Measurements from ENCODE around the gene MVD. TPM values are rescaled to one million over a fixed set of nuclear protein-coding genes. Genes with fewer than 3 reads are reported as not detected.
A peak's percentile ranks its signal among the peaks of the same experiment; 100 is the strongest.

MVD gene
- total RNA-seq, 1 experiment from 2014 or later = 119 TPM

- no peaks in the 10 kb centered on the region for H4K20me1 ChIP-seq (ENCODE audit: insufficient read depth)
- 0 out of 4 replicates have a peak, but pooled peaks cover 2 to 5% of the 10 kb centered on the region in 2 experiments for H3K36me3 ChIP-seq (ENCODE audit: control insufficient read depth in 1 of 2, insufficient read depth in 2 of 2, low read length in 2 of 2)
- peaks cover 17 to 19% of the 10 kb centered on the region in 2 experiments for H3K4me1 ChIP-seq (ENCODE audit: control insufficient read depth in 1 of 2, insufficient read depth in 2 of 2, low read length in 2 of 2)
- H3K9ac ChIP-seq (ENCODE audit: low read length) = peak within 1 kb of the TSS; percentile 76
- H3K4me2 ChIP-seq (ENCODE audit: low read length) = peak within 1 kb of the TSS; percentile 84
- H2AFZ ChIP-seq (ENCODE audit: low read depth, low read length, poor library complexity, severe bottlenecking) = no peak within 1 kb of the TSS
- no TSS peak for BruUV-seq (replicated peaks)
- ATAC-seq = peak; percentile 84
- H3K27ac ChIP-seq (ENCODE audit: low read depth, low read length) = peak within 1 kb of the TSS; percentile 73
- CTCF ChIA-PET = interaction anchor here (1.8 kb wide), 1 partner anchor 31 kb away, joined by 9 read pairs; no protein-coding TSS in a partner anchor
- peaks cover 54% of the 10 kb centered on the region for H3K79me2 ChIP-seq (ENCODE audit: insufficient read depth, low read length)
- no peaks in the 10 kb centered on the region for H3K27me3 ChIP-seq (ENCODE audit: insufficient read depth, low read length)
- no peaks in the 10 kb centered on the region for H3K9me3 ChIP-seq (ENCODE audit: control insufficient read depth in 1 of 2, insufficient read depth in 1 of 2, low read depth in 1 of 2, low read length in 2 of 2)
- H3K4me3 ChIP-seq (replicated peaks in 1 of 2; ENCODE audit: low read depth in 1 of 2, low read length in 2 of 2) = peak within 1 kb of the TSS; percentile 85 to 100
- POLR2A ChIA-PET = no interaction called here
- peak; percentile 83 for DNase-seq (ENCODE audit: low read depth, low spot score)
- RAD21 ChIA-PET (ENCODE audit: low non-redundant PET in 1 of 2, low total read pairs in 2 of 2, uncharacterized antibody in 2 of 2, unreplicated experiment in 2 of 2) = no interaction called here
- intact Hi-C loops (cut with micrococcal nuclease) = no loop called here
- no peaks in the 10 kb centered on the region for H3K9me2 ChIP-seq (ENCODE audit: insufficient read depth)
- peak; percentile 99 for TF ChIP-seq MAX (IDR thresholded peaks at IDR 0.05)
- TF ChIP-seq TCF7L2 (IDR thresholded peaks at IDR 0.05; ENCODE audit: borderline replicate concordance, extremely low read depth, insufficient read depth, insufficient read length) = peak; percentile 60
- TF ChIP-seq EGR1 (IDR thresholded peaks at IDR 0.05; ENCODE audit: low read depth) = no peak
- TF ChIP-seq FOSL1 (IDR thresholded peaks at IDR 0.05; ENCODE audit: low read depth) = no peak
- TF ChIP-seq SRF (IDR thresholded peaks at IDR 0.05; ENCODE audit: low read depth) = peak; percentile 99
- TF ChIP-seq YY1 (IDR thresholded peaks at IDR 0.05; ENCODE audit: extremely low read depth, insufficient replicate concordance, low read depth, low read length) = peak; percentile 88
- TF ChIP-seq CEBPB (IDR thresholded peaks at IDR 0.05; ENCODE audit: low read depth) = no peak
- peak; percentile 94 for TF ChIP-seq POLR2AphosphoS5 (IDR thresholded peaks at IDR 0.05; ENCODE audit: low read depth, low read length)
- peak; percentile 97; the same call in 1 of the 2 replicates for TF ChIP-seq ZFX (IDR thresholded peaks at IDR 0.05)
- TF ChIP-seq SIN3A (IDR thresholded peaks at IDR 0.05; ENCODE audit: low read depth) = peak; percentile 100
- no peak for TF ChIP-seq JUND (IDR thresholded peaks at IDR 0.05)
- peak; percentile 53 for TF ChIP-seq POLR2A (IDR thresholded peaks at IDR 0.05; ENCODE audit: borderline replicate concordance, extremely low read depth, insufficient read depth, insufficient read length)
- TF ChIP-seq EZH2 (IDR thresholded peaks at IDR 0.05) = no peak
- TF ChIP-seq ZNF274 (IDR thresholded peaks at IDR 0.05; ENCODE audit: low read depth, low read length) = no peak
- peak; percentile 61 for TF ChIP-seq ZBTB33 (IDR thresholded peaks at IDR 0.05; ENCODE audit: extremely low read depth, insufficient replicate concordance, low read length)
- no peak for TF ChIP-seq CTCF (IDR thresholded peaks at IDR 0.05 in 2 of 3, conservative IDR thresholded peaks at IDR 0.05 in 1 of 3; ENCODE audit: borderline replicate concordance in 1 of 3, insufficient read depth in 1 of 3, low read depth in 2 of 3, low read length in 2 of 3)
Measured at GRCh38 chr16:88706229-88706964, 43.5 kb upstream of the MVD start, which contains the start of the genes CTU2 and RNF166. CTU2 (plus strand) TSS chr16:88706503; CDS start chr16:88706531, 28 bp downstream. RNF166 (minus strand) TSS chr16:88706408; CDS start chr16:88706325, 83 bp downstream.
